Osteocyte (in vitro differentiated cells): ENCODE data around the gene CTXND1. TPM values are rescaled to one million over a fixed set of nuclear protein-coding genes. Genes with fewer than 3 reads are reported as not detected.

Experiments used
- DNase-seq: peaks from one replicate; pipeline ENCODE4 v3.0.0; 2021; ENCODE audit warnings: mixed read lengths; ENCODE audit not compliant: unreplicated experiment; ENCODE audit errors: extremely low spot score
- H3K27ac Mint-ChIP-seq: one replicate; pipeline ENCODE4 v1.8.0; 2021; ENCODE audit warnings: mild to moderate bottlenecking, mixed read lengths; ENCODE audit not compliant: unreplicated experiment
- H3K27me3 Mint-ChIP-seq: one replicate; pipeline ENCODE4 v1.8.0; 2021; ENCODE audit warnings: mixed read lengths; ENCODE audit not compliant: unreplicated experiment
- H3K36me3 Mint-ChIP-seq: one replicate; pipeline ENCODE4 v1.8.0; 2021; ENCODE audit warnings: mixed read lengths; ENCODE audit not compliant: unreplicated experiment
- H3K4me1 Mint-ChIP-seq: one replicate; pipeline ENCODE4 v1.8.0; 2021; ENCODE audit warnings: mixed read lengths; ENCODE audit not compliant: unreplicated experiment
- H3K4me3 Mint-ChIP-seq: one replicate; pipeline ENCODE4 v1.8.0; 2021; ENCODE audit warnings: mild to moderate bottlenecking, moderate library complexity, mixed read lengths; ENCODE audit not compliant: unreplicated experiment
- H3K9me3 Mint-ChIP-seq: one replicate; pipeline ENCODE4 v1.8.0; 2021; ENCODE audit warnings: mixed read lengths; ENCODE audit not compliant: unreplicated experiment
- total RNA-seq: library from RNA; stranded (reverse); gene quantifications from 2 replicates; pipeline ENCODE4 v1.2.1, GENCODE V29; 2021
- TF ChIP-seq, protein P1 (sequence below): fragments of 200-600 bp; sonication (generic); IDR thresholded peaks from 2 replicates; pipeline ENCODE4 v1.5.0; 2021; ENCODE audit warnings: antibody characterized with exemption, mild to moderate bottlenecking, moderate library complexity

CTXND1 gene
- total RNA-seq, 1 donor from 2014 or later, result 0.24 TPM

DNA sequence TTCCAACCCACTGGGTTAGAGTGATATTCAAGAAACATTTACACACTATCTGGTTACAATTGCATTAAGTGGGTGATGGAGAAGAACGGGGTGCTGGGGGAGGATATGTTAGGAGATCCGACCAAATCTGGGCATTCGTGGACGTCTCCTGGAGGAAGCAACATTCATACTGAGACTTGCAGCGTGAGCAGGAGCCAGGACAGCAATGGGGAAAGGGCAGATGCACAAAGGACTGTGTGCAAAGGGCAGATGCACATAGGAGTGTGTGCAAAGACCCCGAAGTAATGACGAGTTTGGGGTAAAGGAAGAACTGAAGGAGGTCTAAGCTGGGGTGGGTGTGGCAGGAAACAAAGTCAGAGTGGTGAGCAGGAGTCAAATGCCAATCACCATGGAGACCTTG, 16.1 kb upstream of the CTXND1 start:
- no peaks in the 10 kb centered on the region for H3K36me3 Mint-ChIP-seq
- H3K9me3 Mint-ChIP-seq, result no peaks in the 10 kb centered on the region
- no peak for DNase-seq
- H3K4me1 Mint-ChIP-seq, result no peaks in the 10 kb centered on the region
- TF ChIP-seq, protein P1, sequence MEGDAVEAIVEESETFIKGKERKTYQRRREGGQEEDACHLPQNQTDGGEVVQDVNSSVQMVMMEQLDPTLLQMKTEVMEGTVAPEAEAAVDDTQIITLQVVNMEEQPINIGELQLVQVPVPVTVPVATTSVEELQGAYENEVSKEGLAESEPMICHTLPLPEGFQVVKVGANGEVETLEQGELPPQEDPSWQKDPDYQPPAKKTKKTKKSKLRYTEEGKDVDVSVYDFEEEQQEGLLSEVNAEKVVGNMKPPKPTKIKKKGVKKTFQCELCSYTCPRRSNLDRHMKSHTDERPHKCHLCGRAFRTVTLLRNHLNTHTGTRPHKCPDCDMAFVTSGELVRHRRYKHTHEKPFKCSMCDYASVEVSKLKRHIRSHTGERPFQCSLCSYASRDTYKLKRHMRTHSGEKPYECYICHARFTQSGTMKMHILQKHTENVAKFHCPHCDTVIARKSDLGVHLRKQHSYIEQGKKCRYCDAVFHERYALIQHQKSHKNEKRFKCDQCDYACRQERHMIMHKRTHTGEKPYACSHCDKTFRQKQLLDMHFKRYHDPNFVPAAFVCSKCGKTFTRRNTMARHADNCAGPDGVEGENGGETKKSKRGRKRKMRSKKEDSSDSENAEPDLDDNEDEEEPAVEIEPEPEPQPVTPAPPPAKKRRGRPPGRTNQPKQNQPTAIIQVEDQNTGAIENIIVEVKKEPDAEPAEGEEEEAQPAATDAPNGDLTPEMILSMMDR, result no peak
- H3K4me3 Mint-ChIP-seq, result no peak overlapping the region
- peaks cover 44% of the 10 kb centered on the region for H3K27me3 Mint-ChIP-seq
- no peak overlapping the region for H3K27ac Mint-ChIP-seq

DNA sequence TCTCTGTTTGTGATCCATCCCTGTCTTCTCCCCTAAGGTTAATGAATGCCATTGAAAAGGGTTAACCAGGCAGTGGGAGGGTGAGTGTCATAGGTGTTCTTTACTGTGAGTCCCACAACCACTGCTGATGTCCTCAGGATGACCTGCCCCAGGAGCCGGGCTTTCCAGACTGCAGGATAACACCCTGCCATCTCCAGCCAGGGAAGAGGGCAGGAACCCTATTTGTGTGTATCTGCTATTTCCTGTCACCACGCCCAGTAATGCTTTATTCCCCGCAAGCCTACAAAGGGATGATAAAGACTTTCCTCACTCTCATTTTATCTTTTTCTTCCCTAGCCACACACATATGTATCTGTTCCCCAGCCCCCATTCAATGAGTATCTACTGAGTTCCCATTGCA, 15.6 kb upstream of the CTXND1 start:
- DNase-seq, result no peak
- no peak overlapping the region for H3K27ac Mint-ChIP-seq
- no peaks in the 10 kb centered on the region for H3K36me3 Mint-ChIP-seq
- TF ChIP-seq, protein P1, result no peak
- H3K9me3 Mint-ChIP-seq, result no peaks in the 10 kb centered on the region
- peaks cover 41% of the 10 kb centered on the region for H3K27me3 Mint-ChIP-seq
- H3K4me3 Mint-ChIP-seq, result no peak overlapping the region
- H3K4me1 Mint-ChIP-seq, result no peaks in the 10 kb centered on the region

DNA sequence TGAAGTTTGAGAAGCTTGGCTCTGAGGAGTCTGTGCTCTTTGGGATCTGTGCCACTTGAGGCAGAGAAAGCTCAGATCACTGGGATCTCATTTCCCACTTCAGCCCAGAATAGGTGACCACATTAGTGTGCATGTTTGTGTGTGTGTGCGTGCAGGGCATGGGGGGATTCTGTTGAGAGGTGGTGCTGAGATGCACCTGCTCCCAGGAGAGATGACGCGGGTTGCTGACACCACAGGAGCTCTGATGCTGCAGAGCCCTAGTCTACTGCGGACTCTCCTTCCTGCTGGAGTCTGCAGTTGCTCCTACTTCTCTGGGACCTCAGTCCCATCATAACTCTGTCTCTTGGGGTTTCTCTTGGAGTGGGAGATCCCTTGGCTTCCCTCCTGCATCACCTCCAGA, 14.7 kb upstream of the CTXND1 start:
- Mint-ChIP-seq H3K27ac (no peak overlapping the region), H3K27me3 (peaks cover 41% of the 10 kb centered on the region), H3K9me3 (no peaks in the 10 kb centered on the region), H3K4me3 (no peak overlapping the region), H3K36me3 (no peaks in the 10 kb centered on the region), H3K4me1 (no peaks in the 10 kb centered on the region)
- TF ChIP-seq, protein P1, result no peak
- DNase-seq, result no peak

DNA sequence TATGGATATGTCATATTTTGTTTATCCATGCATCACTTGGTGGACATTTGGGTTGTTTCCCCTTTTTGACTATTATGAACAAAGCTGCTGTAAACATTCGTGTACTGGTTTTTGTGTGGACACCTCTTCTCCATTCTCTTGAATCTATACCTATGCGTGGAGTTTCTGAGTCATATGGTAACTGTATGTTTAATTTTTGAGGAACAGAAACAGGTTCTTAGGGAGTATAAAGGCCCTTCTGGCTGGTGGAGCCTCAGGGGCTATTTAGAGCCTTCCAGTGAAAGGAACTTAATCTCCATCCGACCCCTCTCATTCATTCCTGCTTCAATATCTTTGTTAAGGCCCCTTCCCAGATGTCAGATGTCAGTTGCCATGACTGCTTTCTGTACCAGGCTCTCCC, 14.1 kb upstream of the CTXND1 start:
- no peak for DNase-seq
- TF ChIP-seq, protein P1, result no peak
- Mint-ChIP-seq H3K4me1 (no peaks in the 10 kb centered on the region), H3K27ac (no peak overlapping the region), H3K4me3 (no peak overlapping the region), H3K27me3 (peaks cover 38% of the 10 kb centered on the region), H3K36me3 (no peaks in the 10 kb centered on the region), H3K9me3 (no peaks in the 10 kb centered on the region)

DNA sequence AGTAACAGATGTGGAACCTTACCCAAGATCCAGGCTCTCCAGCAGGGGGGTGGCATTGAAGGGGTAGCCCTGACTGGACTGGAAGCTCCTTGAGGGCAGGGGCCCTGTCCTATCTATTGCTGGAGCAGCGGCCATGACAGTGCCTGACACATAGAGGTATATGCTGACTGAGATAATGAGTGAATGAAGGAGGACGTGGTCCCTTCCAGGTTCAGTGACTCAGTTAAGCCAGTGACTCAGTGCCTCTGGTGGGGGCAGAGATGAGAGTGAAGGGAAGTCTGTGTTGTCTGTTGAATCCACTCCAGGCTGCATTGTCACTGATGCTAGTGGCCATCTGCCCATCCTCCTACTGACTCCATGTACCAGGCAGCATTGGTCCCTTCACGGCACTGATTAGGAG, 13.0 kb upstream of the CTXND1 start:
- no peak for DNase-seq
- no peak overlapping the region for H3K4me3 Mint-ChIP-seq
- no peak overlapping the region for H3K27ac Mint-ChIP-seq
- no peaks in the 10 kb centered on the region for H3K9me3 Mint-ChIP-seq
- peaks cover 35% of the 10 kb centered on the region for H3K27me3 Mint-ChIP-seq
- H3K4me1 Mint-ChIP-seq, result no peaks in the 10 kb centered on the region
- H3K36me3 Mint-ChIP-seq, result no peaks in the 10 kb centered on the region
- TF ChIP-seq, protein P1, result no peak
